ENCODE measurements around the gene C16orf46.

DNA sequence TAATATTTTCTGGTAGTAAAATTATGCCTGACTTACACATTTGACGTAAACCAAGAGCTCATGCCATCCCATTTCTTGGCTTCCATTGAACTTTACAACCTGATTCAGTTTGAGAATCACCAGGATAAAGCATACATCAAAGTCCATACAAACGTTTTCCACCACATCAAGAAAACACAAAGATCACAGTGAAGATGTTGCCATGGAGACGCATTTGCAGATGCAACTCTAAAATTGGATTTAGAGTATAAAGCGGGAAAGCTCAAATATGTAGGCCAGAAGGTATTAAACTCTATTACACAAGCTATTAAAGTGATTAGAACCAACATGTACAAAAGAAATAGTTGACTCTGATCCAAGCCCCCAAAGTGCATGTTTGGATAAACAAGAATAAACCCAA is 10.4 kb downstream of the C16orf46 start:
- TF ChIP-seq, protein P1, sequence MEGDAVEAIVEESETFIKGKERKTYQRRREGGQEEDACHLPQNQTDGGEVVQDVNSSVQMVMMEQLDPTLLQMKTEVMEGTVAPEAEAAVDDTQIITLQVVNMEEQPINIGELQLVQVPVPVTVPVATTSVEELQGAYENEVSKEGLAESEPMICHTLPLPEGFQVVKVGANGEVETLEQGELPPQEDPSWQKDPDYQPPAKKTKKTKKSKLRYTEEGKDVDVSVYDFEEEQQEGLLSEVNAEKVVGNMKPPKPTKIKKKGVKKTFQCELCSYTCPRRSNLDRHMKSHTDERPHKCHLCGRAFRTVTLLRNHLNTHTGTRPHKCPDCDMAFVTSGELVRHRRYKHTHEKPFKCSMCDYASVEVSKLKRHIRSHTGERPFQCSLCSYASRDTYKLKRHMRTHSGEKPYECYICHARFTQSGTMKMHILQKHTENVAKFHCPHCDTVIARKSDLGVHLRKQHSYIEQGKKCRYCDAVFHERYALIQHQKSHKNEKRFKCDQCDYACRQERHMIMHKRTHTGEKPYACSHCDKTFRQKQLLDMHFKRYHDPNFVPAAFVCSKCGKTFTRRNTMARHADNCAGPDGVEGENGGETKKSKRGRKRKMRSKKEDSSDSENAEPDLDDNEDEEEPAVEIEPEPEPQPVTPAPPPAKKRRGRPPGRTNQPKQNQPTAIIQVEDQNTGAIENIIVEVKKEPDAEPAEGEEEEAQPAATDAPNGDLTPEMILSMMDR (IDR thresholded peaks at IDR 0.05): no peak
- TF ChIP-seq POLR2AphosphoS5 (IDR thresholded peaks at IDR 0.05): no peak

Data from transverse colon (tissue), 4 donors.